ENCODE results near the gene RHO. TPM values are rescaled to one million over a fixed set of nuclear protein-coding genes. Genes with fewer than 3 reads are reported as not detected.

The RHO gene
- total RNA-seq, 1 experiment from 2014 or later = not detected

DNA sequence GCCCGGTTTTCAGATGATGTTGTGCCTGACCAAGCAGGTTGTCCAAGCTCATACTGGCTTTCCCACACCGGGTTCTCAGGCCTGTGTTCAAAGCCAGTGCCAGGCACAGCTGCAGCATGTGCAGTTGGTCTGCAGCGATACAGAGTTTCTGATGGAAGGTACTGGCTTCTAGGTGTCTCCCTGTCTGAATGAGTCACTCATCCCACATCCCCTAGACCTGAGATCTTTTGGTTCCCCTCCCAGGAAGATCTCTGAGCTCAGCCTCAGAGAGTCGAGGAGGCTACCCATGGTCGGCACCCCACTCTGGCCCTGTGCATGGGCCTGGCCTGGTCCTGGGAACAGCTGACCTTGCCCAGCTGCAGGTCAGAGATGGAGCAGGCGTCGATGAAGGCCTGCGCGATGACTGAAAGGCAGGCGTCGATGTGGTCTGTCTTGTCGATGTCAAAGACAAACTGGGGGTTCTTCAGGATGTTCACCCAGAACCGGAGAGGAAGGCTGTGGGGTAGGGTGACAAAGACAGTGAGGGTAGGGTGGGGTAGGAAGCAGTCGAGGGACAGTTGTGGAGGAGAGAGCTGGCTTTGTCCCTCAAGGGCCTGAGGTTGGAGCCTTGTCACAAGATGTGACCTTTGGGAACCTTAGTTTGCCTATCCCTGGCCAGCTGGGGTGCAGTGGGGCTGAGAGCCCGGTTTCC is 29.8 kb downstream of the RHO start:
- Histone ChIP-seq H2AFZ (ENCODE audit: low read length) (no peak overlapping the region), H3K9me2 (replicated peaks; ENCODE audit: low read length) (no peaks in the 10 kb centered on the region), H3F3A (ENCODE audit: low read length, unreplicated experiment) (no peaks in the 10 kb centered on the region), H3K27ac (ENCODE audit: low read length) (no peak overlapping the region), H3K79me2 (ENCODE audit: low read length) (no peaks in the 10 kb centered on the region), H3K4me2 (ENCODE audit: low read length) (no peak overlapping the region), H3K9me3 (ENCODE audit: low read length) (no peaks in the 10 kb centered on the region), H3K4me1 (ENCODE audit: insufficient read depth, low read length) (no peaks in the 10 kb centered on the region), H3K9ac (ENCODE audit: low read length) (no peak overlapping the region), H4K20me1 (ENCODE audit: low read length) (no peaks in the 10 kb centered on the region), H3K36me3 (ENCODE audit: low read depth, low read length) (no peaks in the 10 kb centered on the region), H3K4me3 (ENCODE audit: low read length) (no peak overlapping the region), H3K27me3 (ENCODE audit: low read length) (no peaks in the 10 kb centered on the region)
- TF ChIP-seq, protein P1, sequence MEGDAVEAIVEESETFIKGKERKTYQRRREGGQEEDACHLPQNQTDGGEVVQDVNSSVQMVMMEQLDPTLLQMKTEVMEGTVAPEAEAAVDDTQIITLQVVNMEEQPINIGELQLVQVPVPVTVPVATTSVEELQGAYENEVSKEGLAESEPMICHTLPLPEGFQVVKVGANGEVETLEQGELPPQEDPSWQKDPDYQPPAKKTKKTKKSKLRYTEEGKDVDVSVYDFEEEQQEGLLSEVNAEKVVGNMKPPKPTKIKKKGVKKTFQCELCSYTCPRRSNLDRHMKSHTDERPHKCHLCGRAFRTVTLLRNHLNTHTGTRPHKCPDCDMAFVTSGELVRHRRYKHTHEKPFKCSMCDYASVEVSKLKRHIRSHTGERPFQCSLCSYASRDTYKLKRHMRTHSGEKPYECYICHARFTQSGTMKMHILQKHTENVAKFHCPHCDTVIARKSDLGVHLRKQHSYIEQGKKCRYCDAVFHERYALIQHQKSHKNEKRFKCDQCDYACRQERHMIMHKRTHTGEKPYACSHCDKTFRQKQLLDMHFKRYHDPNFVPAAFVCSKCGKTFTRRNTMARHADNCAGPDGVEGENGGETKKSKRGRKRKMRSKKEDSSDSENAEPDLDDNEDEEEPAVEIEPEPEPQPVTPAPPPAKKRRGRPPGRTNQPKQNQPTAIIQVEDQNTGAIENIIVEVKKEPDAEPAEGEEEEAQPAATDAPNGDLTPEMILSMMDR (conservative IDR thresholded peaks at IDR 0.05; ENCODE audit: low read depth, low read length) = no peak
- TF ChIP-seq EZH2phosphoT487 (IDR thresholded peaks at IDR 0.05; ENCODE audit: borderline replicate concordance, low read length) (no peak), EZH2 (IDR thresholded peaks at IDR 0.05; ENCODE audit: low read length, unreplicated experiment) (no peak)
- DNase-seq (no peak), ATAC-seq (no peak)
- POLR2A ChIA-PET (ENCODE audit: unreplicated experiment) = no interaction called here
- intact Hi-C loops (cut with micrococcal nuclease) = no loop called here
- CTCF ChIA-PET = no interaction called here
- BruUV-seq (replicated peaks) = no TSS peak

DNA sequence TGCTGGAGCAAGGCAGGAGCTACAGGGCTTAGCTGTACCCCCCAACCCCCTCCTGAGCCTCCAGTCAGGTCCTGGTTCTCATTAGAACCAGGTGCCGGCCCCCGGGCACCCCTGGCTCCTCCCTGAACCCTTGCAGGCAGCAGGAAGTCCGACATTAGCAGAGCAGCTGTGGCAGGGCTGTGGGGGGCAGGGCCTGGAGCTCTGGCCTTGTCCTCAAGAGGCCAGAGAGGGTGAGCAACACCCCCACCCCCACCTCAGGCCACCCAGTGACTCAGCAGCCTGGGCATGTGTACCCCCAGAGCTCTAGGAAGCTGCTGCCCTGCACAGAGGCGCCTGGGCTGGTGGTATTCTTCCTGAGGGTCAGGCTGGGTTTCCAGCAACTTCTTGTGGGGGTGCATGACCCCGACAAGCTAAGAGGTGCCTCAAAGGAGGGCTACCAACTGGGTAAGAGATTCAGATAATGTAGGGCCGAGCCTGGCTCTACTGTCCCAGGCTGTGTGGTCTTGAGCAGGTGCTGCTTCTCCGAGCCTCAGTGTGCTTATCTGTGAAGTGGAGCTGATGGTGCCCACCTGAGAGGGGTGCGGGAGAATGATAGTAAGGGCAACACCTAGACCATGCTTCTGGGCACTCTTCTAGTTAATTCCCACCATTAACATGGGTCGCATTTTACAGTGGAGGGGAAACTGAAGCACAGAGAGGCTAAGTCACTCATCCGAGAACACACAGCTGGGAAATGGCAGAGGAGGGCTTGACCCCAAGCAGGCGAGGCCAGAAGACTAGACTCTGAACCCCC is 30.5 kb downstream of the RHO start:
- H3K27ac ChIP-seq (ENCODE audit: low read length) = no peak overlapping the region
- no peaks in the 10 kb centered on the region for H3K9me3 ChIP-seq (ENCODE audit: low read length)
- no peak overlapping the region for H3K9ac ChIP-seq (ENCODE audit: low read length)
- H3K4me3 ChIP-seq (ENCODE audit: low read length) = no peak overlapping the region
- no peak overlapping the region for H2AFZ ChIP-seq (ENCODE audit: low read length)
- CTCF ChIA-PET = no interaction called here
- no peaks in the 10 kb centered on the region for H3K4me1 ChIP-seq (ENCODE audit: insufficient read depth, low read length)
- no peak for DNase-seq
- TF ChIP-seq EZH2 (IDR thresholded peaks at IDR 0.05; ENCODE audit: low read length, unreplicated experiment) (no peak), EZH2phosphoT487 (IDR thresholded peaks at IDR 0.05; ENCODE audit: borderline replicate concordance, low read length) (no peak)
- TF ChIP-seq, protein P1 (conservative IDR thresholded peaks at IDR 0.05; ENCODE audit: low read depth, low read length) = no peak
- no peaks in the 10 kb centered on the region for H3K27me3 ChIP-seq (ENCODE audit: low read length)
- H3K79me2 ChIP-seq (ENCODE audit: low read length) = no peaks in the 10 kb centered on the region
- no peaks in the 10 kb centered on the region for H3F3A ChIP-seq (ENCODE audit: low read length, unreplicated experiment)
- POLR2A ChIA-PET (ENCODE audit: unreplicated experiment) = no interaction called here
- no peaks in the 10 kb centered on the region for H4K20me1 ChIP-seq (ENCODE audit: low read length)
- no peak for ATAC-seq
- no peaks in the 10 kb centered on the region for H3K36me3 ChIP-seq (ENCODE audit: low read depth, low read length)
- H3K9me2 ChIP-seq (replicated peaks; ENCODE audit: low read length) = no peaks in the 10 kb centered on the region
- no peak overlapping the region for H3K4me2 ChIP-seq (ENCODE audit: low read length)
- no TSS peak for BruUV-seq (replicated peaks)
- intact Hi-C loops (cut with micrococcal nuclease) = no loop called here

- Histone ChIP-seq H3K9ac (ENCODE audit: low read length) (no peak overlapping the region), H3K36me3 (ENCODE audit: low read depth, low read length) (no peaks in the 10 kb centered on the region), H4K20me1 (ENCODE audit: low read length) (no peaks in the 10 kb centered on the region), H3K9me2 (replicated peaks; ENCODE audit: low read length) (no peaks in the 10 kb centered on the region), H3K27ac (ENCODE audit: low read length) (no peak overlapping the region), H3K27me3 (ENCODE audit: low read length) (no peaks in the 10 kb centered on the region), H3K4me3 (ENCODE audit: low read length) (no peak overlapping the region), H2AFZ (ENCODE audit: low read length) (no peak overlapping the region), H3F3A (ENCODE audit: low read length, unreplicated experiment) (no peaks in the 10 kb centered on the region), H3K4me2 (ENCODE audit: low read length) (no peak overlapping the region), H3K4me1 (ENCODE audit: insufficient read depth, low read length) (no peaks in the 10 kb centered on the region), H3K9me3 (ENCODE audit: low read length) (no peaks in the 10 kb centered on the region), H3K79me2 (ENCODE audit: low read length) (no peaks in the 10 kb centered on the region)
- intact Hi-C loops (cut with micrococcal nuclease) = no loop called here
- CTCF ChIA-PET = no interaction called here
- DNase-seq (no peak), ATAC-seq (no peak)
- no peak for TF ChIP-seq EZH2 (IDR thresholded peaks at IDR 0.05; ENCODE audit: low read length, unreplicated experiment)
- POLR2A ChIA-PET (ENCODE audit: unreplicated experiment) = no interaction called here
- no TSS peak for BruUV-seq (replicated peaks)
Observed at GRCh38 chr3:129559565-129560079, 31.2 kb downstream of the RHO start.

Measured in PC-3 (cell line).